ENCODE measurements around the gene RPL36.
"Not testable (repeated sequence)": the region's sequence is repeated elsewhere in the genome, so short reads cannot be mapped to it uniquely, and the experiment has no call there.

Gene RPL36

GRCh38 chr19:5676105-5676771 is 13.9 kb upstream of the RPL36 start:
- DNase-seq, result no peak

- DNase-seq, result no peak
Measured at GRCh38 chr19:5676772-5677105, 13.4 kb upstream of the RPL36 start.

GRCh38 chr19:5677136-5677535 is 13.0 kb upstream of the RPL36 start:
- DNase-seq, result no peak

- no peak for DNase-seq
Measured at GRCh38 chr19:5677580-5677979, 12.5 kb upstream of the RPL36 start.

- DNase-seq, result no peak
Measured at GRCh38 chr19:5678071-5678718, 11.9 kb upstream of the RPL36 start.

- peak in 1 of 2 experiments; percentile 17 for DNase-seq
Measured at GRCh38 chr19:5679289-5680083, 10.6 kb upstream of the RPL36 start.

GRCh38 chr19:5680084-5680436 is 10.0 kb upstream of the RPL36 start:
- DNase-seq, result no peak

- DNase-seq, result peak; percentile 96 to 98
Measured at GRCh38 chr19:5680437-5681368, 9.4 kb upstream of the RPL36 start, which contains the start of the genes HSD11B1L and MICOS13. Gene HSD11B1L (plus strand): TSS chr19:5681027. CDS start chr19:5684833, 3,806 bp downstream. Gene MICOS13 (minus strand): TSS chr19:5680516. CDS start chr19:5680486, 30 bp downstream.

GRCh38 chr19:5681391-5682106 is 8.5 kb upstream of the RPL36 start:
- DNase-seq, result no peak

- DNase-seq, result no peak
Measured at GRCh38 chr19:5682107-5682482, 8.0 kb upstream of the RPL36 start.

- no peak for DNase-seq
Measured at GRCh38 chr19:5683177-5683886, 6.8 kb upstream of the RPL36 start.

GRCh38 chr19:5684694-5685430 is 5.2 kb upstream of the RPL36 start:
- DNase-seq, result no peak

GRCh38 chr19:5686326-5686646 is 3.8 kb upstream of the RPL36 start:
- no peak for DNase-seq

GRCh38 chr19:5686647-5687359 is 3.3 kb upstream of the RPL36 start:
- peak; percentile 100 for DNase-seq

- DNase-seq, result no peak
Measured at GRCh38 chr19:5687360-5688198, 2.5 kb upstream of the RPL36 start.

GRCh38 chr19:5688262-5688881 is 1.7 kb upstream of the RPL36 start:
- not testable (repeated sequence) for DNase-seq

GRCh38 chr19:5690955-5691821 is 1.1 kb downstream of the RPL36 start:
- DNase-seq, result peak; percentile 71 to 80
